ENCODE results near the gene PSTPIP1.

DNA sequence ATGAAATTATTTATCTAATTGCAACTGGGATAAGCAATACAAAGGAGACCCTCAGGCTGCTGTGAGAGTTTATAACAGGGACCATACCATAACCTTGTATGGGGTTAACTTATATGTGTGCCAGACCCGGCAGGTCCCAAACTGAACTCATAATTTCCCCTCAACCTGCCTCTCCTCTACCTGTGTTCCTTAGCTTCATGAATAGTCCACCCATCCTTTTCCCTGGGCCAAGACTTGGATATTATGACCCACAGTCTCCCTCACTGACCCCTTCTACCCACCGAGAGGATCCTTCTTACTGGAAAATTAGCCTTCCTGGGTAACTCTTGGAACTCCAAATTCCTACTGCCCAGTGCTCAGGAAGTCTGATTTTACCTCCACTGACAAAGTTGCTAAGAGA is 79.4 kb downstream of the PSTPIP1 start:
- TF ChIP-seq CTCF (IDR thresholded peaks at IDR 0.05; ENCODE audit: poor library complexity), result no peak
- TF ChIP-seq EZH2phosphoT487 (IDR thresholded peaks at IDR 0.05; ENCODE audit: low read depth, severe bottlenecking, unreplicated experiment), result no peak
- TF ChIP-seq EZH2 (IDR thresholded peaks at IDR 0.05; ENCODE audit: borderline replicate concordance), result no peak
